ENCODE results near the gene VWA3A.
"Not testable (repeated sequence)": the region's sequence is repeated elsewhere in the genome, so short reads cannot be mapped to it uniquely, and the experiment has no call there.

Gene VWA3A

GRCh38 chr16:22092143-22092933 is at the start of gene VWA3A:
TSS of gene VWA3A (plus strand) at chr16:22092541. CDS start at chr16:22092638, 97 bp downstream.
- DNase-seq, result no peak

- not testable (repeated sequence) for DNase-seq
Observed at GRCh38 chr16:22043882-22044281, 48.5 kb upstream of the VWA3A start.

GRCh38 chr16:22045888-22046287 is 46.5 kb upstream of the VWA3A start:
- DNase-seq, result not testable (repeated sequence)

GRCh38 chr16:22050963-22051362 is 41.4 kb upstream of the VWA3A start:
- DNase-seq, result no peak

GRCh38 chr16:22052980-22053379 is 39.4 kb upstream of the VWA3A start:
- no peak for DNase-seq

- no peak for DNase-seq
Observed at GRCh38 chr16:22053921-22054341, 38.4 kb upstream of the VWA3A start.

GRCh38 chr16:22054847-22055590 is 37.3 kb upstream of the VWA3A start:
- no peak for DNase-seq

GRCh38 chr16:22055881-22056280 is 36.5 kb upstream of the VWA3A start:
- no peak for DNase-seq

- DNase-seq, result no peak
Observed at GRCh38 chr16:22063888-22064467, 28.4 kb upstream of the VWA3A start.

- no peak for DNase-seq
Observed at GRCh38 chr16:22065252-22065651, 27.1 kb upstream of the VWA3A start.

- DNase-seq, result no peak
Observed at GRCh38 chr16:22070361-22071330, 21.7 kb upstream of the VWA3A start.

- DNase-seq, result no peak
Observed at GRCh38 chr16:22071331-22071910, 20.9 kb upstream of the VWA3A start.

- DNase-seq, result no peak
Observed at GRCh38 chr16:22073350-22073749, 19.0 kb upstream of the VWA3A start.

- DNase-seq, result no peak
Observed at GRCh38 chr16:22075043-22075757, 17.1 kb upstream of the VWA3A start.

GRCh38 chr16:22075776-22076175 is 16.6 kb upstream of the VWA3A start:
- DNase-seq, result no peak

GRCh38 chr16:22077700-22078313 is 14.5 kb upstream of the VWA3A start:
- DNase-seq, result peak; percentile 69

- no peak for DNase-seq
Observed at GRCh38 chr16:22078656-22079055, 13.7 kb upstream of the VWA3A start.

- no peak for DNase-seq
Observed at GRCh38 chr16:22081050-22081449, 11.3 kb upstream of the VWA3A start.

GRCh38 chr16:22086440-22086839 is 5.9 kb upstream of the VWA3A start:
- no peak for DNase-seq

GRCh38 chr16:22088642-22089041 is 3.7 kb upstream of the VWA3A start:
- no peak for DNase-seq

- no peak for DNase-seq
Observed at GRCh38 chr16:22089910-22090309, 2.4 kb upstream of the VWA3A start.

Data from CD4-positive, alpha-beta T cell treated with Interleukin-4 for 4 hours (primary cell).